ENCODE measurements around the gene ZNF611. TPM values are rescaled to one million over a fixed set of nuclear protein-coding genes. Genes with fewer than 3 reads are reported as not detected.

The ZNF611 gene
- total RNA-seq, 6 experiments from 2014 or later: 3.3 to 5.4 (median 3.9) TPM

DNA sequence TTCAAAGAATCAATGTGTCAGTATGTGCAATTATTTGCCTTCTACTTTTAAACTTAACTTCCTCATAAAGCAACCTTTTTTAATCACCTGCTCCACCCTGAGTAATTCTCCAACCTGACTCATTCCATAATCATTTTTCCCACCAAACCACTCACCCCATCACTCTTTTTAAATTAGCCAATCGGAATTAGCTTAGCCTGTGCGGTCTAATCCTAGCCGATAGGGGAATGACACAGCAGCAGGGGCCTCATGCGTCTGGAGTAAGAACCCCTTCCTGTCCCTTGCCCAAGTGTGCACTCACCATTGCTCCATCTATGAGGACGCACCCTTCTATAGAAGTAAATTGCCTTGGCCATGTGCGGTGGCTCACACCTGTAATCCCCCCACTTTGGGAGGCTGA, 69.3 kb downstream of the ZNF611 start:
- Histone ChIP-seq H3K27ac (no peak overlapping the region), H3K4me3 (no peak overlapping the region), H3K9me3 (no peaks in the 10 kb centered on the region), H3K4me1 (no peaks in the 10 kb centered on the region), H3K27me3 (no peaks in the 10 kb centered on the region), H3K36me3 (no peaks in the 10 kb centered on the region)
- 83% methylated on average over 6 of the region's 6 CpGs for WGBS (ENCODE audit: insufficient coverage, low coverage, low lambda C conversion rate, missing lambda C conversion rate)
- DNase-seq (no peak), ATAC-seq (no peak)
- no peak for TF ChIP-seq POLR2A (IDR thresholded peaks at IDR 0.05)
- TF ChIP-seq, protein P1, sequence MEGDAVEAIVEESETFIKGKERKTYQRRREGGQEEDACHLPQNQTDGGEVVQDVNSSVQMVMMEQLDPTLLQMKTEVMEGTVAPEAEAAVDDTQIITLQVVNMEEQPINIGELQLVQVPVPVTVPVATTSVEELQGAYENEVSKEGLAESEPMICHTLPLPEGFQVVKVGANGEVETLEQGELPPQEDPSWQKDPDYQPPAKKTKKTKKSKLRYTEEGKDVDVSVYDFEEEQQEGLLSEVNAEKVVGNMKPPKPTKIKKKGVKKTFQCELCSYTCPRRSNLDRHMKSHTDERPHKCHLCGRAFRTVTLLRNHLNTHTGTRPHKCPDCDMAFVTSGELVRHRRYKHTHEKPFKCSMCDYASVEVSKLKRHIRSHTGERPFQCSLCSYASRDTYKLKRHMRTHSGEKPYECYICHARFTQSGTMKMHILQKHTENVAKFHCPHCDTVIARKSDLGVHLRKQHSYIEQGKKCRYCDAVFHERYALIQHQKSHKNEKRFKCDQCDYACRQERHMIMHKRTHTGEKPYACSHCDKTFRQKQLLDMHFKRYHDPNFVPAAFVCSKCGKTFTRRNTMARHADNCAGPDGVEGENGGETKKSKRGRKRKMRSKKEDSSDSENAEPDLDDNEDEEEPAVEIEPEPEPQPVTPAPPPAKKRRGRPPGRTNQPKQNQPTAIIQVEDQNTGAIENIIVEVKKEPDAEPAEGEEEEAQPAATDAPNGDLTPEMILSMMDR (IDR thresholded peaks at IDR 0.05): no peak
- intact Hi-C loops (cut with DNase I): no loop called here

DNA sequence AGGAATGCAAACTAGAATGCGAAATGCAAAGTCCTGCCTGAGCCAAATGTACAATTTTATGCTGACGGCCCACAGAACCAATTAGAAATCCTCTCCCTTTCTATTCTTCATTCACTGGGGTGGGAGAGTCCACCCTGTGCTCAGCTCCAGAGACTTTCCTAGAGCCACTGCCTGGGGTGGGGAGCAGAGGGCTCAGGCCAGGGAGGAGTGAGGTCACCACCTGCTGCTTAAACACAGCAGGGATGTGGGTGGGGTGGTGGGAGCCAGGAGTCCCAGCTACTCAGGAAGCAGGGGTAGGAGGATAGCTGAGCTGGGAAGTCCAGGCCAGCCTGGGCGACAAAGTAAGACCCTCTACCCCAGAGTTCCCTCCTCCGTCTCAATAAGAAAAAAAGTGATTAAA, 69.8 kb downstream of the ZNF611 start:
- no peak for TF ChIP-seq POLR2A (IDR thresholded peaks at IDR 0.05)
- TF ChIP-seq, protein P1 (IDR thresholded peaks at IDR 0.05): no peak
- ATAC-seq: no peak
- WGBS (ENCODE audit: insufficient coverage, low coverage, low lambda C conversion rate, missing lambda C conversion rate): 85% methylated on average over 4 of the region's 4 CpGs
- no peaks in the 10 kb centered on the region for H3K36me3 ChIP-seq
- H3K4me3 ChIP-seq: no peak overlapping the region
- H3K27me3 ChIP-seq: no peaks in the 10 kb centered on the region
- no peak overlapping the region for H3K27ac ChIP-seq
- no peaks in the 10 kb centered on the region for H3K9me3 ChIP-seq
- no peaks in the 10 kb centered on the region for H3K4me1 ChIP-seq
- DNase-seq: no peak
- intact Hi-C loops (cut with DNase I): no loop called here

DNA sequence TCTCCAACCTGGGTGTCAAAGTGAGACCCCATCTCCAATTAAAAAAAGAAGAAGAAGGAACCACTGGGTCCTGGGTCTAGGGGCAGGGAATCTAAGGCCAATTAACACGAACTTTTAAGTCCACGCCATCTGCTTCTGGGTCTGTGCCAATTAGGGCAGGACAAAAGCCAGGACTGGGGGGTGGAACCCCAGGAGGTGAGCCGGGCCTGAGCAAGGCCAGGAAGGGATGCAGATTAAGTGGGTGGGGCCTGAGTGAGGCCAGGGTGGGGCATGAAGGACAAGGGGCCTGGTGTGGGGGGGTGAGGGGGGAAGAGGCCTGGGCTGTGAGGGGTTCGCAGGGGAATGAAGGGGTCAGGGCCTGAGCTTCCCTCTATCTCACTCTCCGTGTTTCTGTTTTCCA, 70.4 kb downstream of the ZNF611 start:
- no peak for DNase-seq
- no peaks in the 10 kb centered on the region for H3K9me3 ChIP-seq
- 88% methylated on average over 5 of the region's 5 CpGs for WGBS (ENCODE audit: insufficient coverage, low coverage, low lambda C conversion rate, missing lambda C conversion rate)
- no peaks in the 10 kb centered on the region for H3K36me3 ChIP-seq
- no peaks in the 10 kb centered on the region for H3K27me3 ChIP-seq
- ATAC-seq: no peak
- no peak overlapping the region for H3K27ac ChIP-seq
- no peaks in the 10 kb centered on the region for H3K4me1 ChIP-seq
- TF ChIP-seq POLR2A (IDR thresholded peaks at IDR 0.05): no peak
- TF ChIP-seq, protein P1 (IDR thresholded peaks at IDR 0.05): no peak
- intact Hi-C loops (cut with DNase I): no loop called here
- no peak overlapping the region for H3K4me3 ChIP-seq

DNA sequence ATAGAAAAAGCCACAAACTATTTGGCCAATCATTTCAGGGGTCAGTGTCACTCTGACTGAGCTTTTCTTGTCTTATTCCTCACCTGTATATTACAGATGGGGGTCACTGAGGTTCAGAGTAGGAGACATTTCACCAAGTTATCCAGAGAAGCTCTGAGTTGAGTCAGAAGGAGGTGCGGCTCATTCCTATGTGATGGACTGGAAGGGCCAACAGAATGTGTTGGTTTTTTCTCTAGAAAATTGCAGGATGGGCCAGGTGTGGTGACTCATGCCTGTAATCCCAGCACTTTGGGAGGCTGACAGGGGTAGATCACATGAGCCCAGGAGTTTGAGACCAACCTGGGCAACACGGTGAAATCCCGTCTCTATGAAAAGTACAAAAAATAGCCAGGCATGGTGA, 72.2 kb downstream of the ZNF611 start:
- intact Hi-C loops (cut with DNase I): no loop called here
- no peaks in the 10 kb centered on the region for H3K36me3 ChIP-seq

More for the DNA sequence above, 72.2 kb downstream of the ZNF611 start:
- no peak for TF ChIP-seq POLR2A (IDR thresholded peaks at IDR 0.05)
- TF ChIP-seq, protein P1 (IDR thresholded peaks at IDR 0.05): no peak
- WGBS (ENCODE audit: insufficient coverage, low coverage, low lambda C conversion rate, missing lambda C conversion rate): 72% methylated on average over 3 of the region's 3 CpGs
- Histone ChIP-seq H3K4me1 (no peaks in the 10 kb centered on the region), H3K27me3 (no peaks in the 10 kb centered on the region), H3K4me3 (no peak overlapping the region), H3K27ac (no peak overlapping the region), H3K9me3 (no peaks in the 10 kb centered on the region)
- ATAC-seq (no peak), DNase-seq (no peak)

All from right lobe of liver (tissue), 6 donors.